HG03060 (cell line): ENCODE data around the gene SHB.
A peak's percentile ranks its signal among the peaks of the same experiment; 100 is the strongest.
"Not testable (repeated sequence)": the region's sequence is repeated elsewhere in the genome, so short reads cannot be mapped to it uniquely, and the experiment has no call there.

ENCODE experiments used
- ATAC-seq: cut with Tn5 transposase; IDR thresholded peaks from one replicate; pipeline ENCODE4 v1.9.1; 2021; ENCODE audit warnings: low read depth, moderate number of reproducible peaks; ENCODE audit not compliant: unreplicated experiment

Gene SHB

DNA sequence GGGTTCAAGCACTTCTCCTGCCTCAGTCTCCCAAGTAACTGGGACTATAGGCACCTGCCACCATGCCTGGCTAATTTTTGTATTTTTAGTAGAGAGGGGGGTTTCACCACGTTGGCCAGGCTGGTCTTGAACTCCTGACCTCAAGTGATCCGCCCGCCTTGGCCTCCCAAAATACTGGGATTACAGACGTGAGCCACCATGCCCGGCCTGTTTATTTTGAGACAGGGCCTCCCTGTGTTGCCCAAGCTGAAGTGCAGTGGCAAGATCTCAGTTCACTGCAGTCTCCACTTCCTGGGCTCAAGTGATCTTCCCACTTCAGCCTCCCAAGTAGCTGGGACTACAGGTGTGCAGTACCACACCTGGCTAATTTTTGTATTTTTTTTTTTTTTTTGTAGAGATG is 159.2 kb downstream of the SHB start:
- ATAC-seq, result not testable (repeated sequence)

DNA sequence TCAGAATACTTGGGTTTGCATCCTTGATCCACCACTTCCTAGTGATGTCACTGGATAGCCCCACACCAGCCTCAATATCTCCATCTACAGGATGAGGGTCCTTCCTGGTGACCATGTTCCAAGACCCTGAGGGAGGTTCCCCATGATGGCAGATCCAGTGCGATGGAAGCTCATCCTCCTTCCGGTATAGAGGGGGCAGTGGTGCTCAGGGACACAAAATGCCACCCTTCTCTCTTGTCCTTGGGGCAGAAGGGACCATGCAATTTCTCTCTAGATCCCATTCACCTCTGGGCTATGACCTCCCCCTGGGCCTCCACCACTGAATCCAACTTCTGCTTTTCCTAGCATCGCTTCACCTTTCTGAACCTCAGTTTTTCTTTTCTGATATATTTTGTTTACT is 159.7 kb downstream of the SHB start:
- ATAC-seq, result no peak

DNA sequence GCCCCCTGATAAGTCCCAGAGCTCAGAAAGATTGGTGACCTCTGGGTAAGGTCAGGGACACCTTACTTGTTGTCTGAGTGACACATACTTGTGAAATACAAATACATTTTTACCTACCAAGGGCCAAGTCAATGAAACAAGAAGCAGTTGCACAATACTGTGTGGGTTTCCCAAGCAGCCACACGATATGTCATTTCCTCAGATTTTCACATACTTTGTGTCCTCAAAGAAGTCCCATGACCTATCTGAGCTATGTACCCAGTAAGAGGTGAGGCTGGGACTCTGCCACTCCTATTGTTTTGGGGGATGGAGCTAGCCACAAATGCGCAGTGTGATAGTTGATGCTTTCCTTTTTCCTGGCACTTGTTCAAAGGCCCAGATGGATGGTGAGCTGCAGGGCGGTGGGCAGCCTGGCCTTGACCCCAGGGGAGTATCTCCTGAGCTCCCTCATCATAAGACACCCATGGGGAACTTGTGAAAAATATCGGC is 160.3 kb downstream of the SHB start:
- ATAC-seq, result no peak

DNA sequence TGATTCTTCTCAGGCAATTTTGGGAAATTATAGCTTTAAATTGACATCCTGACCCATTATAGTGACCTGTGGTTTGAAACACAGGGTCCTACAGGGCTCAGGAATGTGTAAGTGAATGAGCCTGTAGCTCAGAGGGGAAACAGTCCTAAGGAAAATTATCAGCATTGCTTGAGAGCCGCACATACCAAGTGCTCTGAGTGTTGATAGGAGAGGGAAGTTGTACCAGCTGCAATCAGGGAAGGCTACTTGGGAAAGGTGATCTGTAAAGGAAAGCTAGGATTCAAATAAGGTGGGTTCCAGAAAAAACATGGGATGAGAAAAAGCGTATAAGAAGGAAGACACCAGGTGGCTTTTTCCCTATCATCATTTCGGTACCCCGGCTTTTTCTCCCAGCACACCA is 160.7 kb downstream of the SHB start:
- ATAC-seq, result no peak

DNA sequence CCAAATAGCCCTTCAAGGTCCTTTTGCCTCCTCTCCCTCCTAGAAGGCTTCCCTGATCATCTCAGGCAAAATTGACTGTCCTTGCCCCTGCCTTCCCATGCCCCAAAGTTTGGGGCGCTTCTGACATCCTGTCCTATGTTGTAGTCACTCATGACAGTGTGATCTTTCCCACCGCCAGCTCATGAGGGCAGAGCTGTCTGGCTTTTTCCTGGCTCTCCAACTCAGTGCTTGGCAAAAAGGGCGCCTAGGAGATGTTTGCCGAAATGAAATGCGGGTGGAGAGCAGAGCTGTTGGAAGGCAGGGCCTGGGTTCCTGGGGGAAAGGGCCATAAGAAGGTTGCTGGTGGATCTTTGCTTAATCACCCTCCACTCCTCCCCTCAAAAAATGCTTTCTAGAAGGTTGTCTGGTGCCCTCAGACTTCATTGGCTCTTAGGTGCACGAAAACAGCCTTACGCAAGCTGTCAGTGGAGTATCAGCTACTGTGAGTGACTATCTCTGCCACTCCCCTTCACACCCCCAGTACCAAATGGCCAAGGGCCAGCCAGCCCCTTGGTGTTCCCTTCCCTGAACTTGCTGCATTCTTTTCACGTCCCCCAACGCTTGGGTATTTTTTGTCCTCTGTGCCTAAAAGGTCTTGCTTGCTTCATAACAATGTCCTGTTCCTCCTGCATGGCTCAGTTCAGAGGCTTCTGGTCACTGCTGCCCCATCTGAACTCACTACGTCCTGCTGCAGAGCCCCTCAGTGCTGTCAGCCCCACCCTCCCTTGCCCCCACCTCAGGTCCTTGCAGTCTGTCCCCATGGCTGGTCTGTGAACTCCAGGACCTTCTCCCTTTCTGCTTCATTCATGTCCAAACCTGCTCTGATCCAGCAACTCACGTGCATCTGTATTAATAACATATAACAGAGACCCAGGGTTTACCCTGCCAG is 162.5 kb downstream of the SHB start:
- ATAC-seq, result no peak

GRCh38 chr9:37905776-37906175 is 163.3 kb downstream of the SHB start:
- no peak for ATAC-seq

GRCh38 chr9:37905131-37905505 is 163.9 kb downstream of the SHB start:
- ATAC-seq, result no peak

- ATAC-seq, result no peak
Observed at GRCh38 chr9:37904445-37905130, 164.4 kb downstream of the SHB start.

GRCh38 chr9:37903647-37904444 is 165.2 kb downstream of the SHB start, which contains the start of gene SLC25A51:
Gene SLC25A51 (minus strand): TSS chr9:37904127. CDS start chr9:37888550, 15,577 bp downstream.
- ATAC-seq, result peak; percentile 54

- ATAC-seq, result peak; percentile 7
Observed at GRCh38 chr9:37902796-37903646, 166.0 kb downstream of the SHB start.

- no peak for ATAC-seq
Observed at GRCh38 chr9:37902131-37902530, 166.9 kb downstream of the SHB start.

- ATAC-seq, result no peak
Observed at GRCh38 chr9:37899041-37899440, 170.0 kb downstream of the SHB start.

GRCh38 chr9:37897665-37898064 is 171.4 kb downstream of the SHB start:
- no peak for ATAC-seq

GRCh38 chr9:37892063-37892462 is 177.0 kb downstream of the SHB start:
- ATAC-seq, result no peak

DNA sequence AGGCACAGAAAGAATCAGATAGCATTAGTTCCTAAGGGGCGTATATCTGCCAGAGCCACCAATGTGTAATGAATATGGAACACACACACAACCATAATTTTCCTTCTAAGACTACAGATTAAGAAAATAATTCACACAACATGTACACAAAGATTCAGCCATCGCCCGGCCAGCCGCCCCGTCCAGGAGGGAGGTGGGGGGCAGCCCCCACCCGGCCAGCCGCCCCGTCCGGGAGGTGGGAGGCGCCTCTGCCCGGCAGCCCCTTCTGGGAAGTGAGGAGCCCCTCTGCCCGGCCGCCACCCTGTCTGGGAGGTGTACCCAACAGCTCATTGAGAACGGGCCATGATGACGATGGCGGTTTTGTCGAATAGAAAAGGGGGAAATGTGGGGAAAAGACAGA is 178.0 kb downstream of the SHB start:
- not testable (repeated sequence) for ATAC-seq

GRCh38 chr9:37889536-37889935 is 179.5 kb downstream of the SHB start:
- ATAC-seq, result no peak

GRCh38 chr9:37887977-37888583 is 180.9 kb downstream of the SHB start:
- not testable (repeated sequence) for ATAC-seq

GRCh38 chr9:37880916-37881479 is 188.0 kb downstream of the SHB start:
- no peak for ATAC-seq

- ATAC-seq, result no peak
Observed at GRCh38 chr9:37876376-37876775, 192.7 kb downstream of the SHB start.
